SIG-M5 (cell line): ENCODE measurements around the gene TBC1D28.
"Not testable (repeated sequence)": the region's sequence is repeated elsewhere in the genome, so short reads cannot be mapped to it uniquely, and the experiment has no call there.

Source experiments
- DNase-seq: peaks from one replicate; lab custom pipeline; 2025; lab: John Stamatoyannopoulos, UW

Gene TBC1D28

GRCh38 chr17:18613016-18613415 is 31.2 kb downstream of the TBC1D28 start:
- not testable (repeated sequence) for DNase-seq

- DNase-seq: not testable (repeated sequence)
Measured at GRCh38 chr17:18593138-18593537, 51.1 kb downstream of the TBC1D28 start.
